Stomach (tissue), 4 donors: ENCODE results near the gene TSPAN33.

Source experiments
- POLR2A ChIP-seq, 4 donors: fragments of 450-650 bp; IDR thresholded peaks; one replicate each; pipeline ENCODE4 v1.6.1; 2016; ENCODE audit warnings: antibody characterized with exemption in 4 of 4, control low read depth in 2 of 4, mild to moderate bottlenecking in 1 of 4, moderate library complexity in 1 of 4
- POLR2AphosphoS5 ChIP-seq, 3 donors: sonication (generic); formaldehyde crosslinking; IDR thresholded peaks; one replicate each; pipeline ENCODE4 v1.6.1; 2016; ENCODE audit warnings: antibody characterized with exemption in 3 of 3
- TF ChIP-seq, protein P1 (sequence below), 7 experiments: fragments of 450-650 bp in 4 of 7; fragments of 200-600 bp in 3 of 7; sonication (generic) in 3 of 7; IDR thresholded peaks; one replicate each; pipeline ENCODE4 v1.5.1; 2016 to 2019; ENCODE audit warnings: antibody characterized with exemption in 7 of 7, control low read depth in 2 of 7, mild to moderate bottlenecking in 1 of 7

DNA sequence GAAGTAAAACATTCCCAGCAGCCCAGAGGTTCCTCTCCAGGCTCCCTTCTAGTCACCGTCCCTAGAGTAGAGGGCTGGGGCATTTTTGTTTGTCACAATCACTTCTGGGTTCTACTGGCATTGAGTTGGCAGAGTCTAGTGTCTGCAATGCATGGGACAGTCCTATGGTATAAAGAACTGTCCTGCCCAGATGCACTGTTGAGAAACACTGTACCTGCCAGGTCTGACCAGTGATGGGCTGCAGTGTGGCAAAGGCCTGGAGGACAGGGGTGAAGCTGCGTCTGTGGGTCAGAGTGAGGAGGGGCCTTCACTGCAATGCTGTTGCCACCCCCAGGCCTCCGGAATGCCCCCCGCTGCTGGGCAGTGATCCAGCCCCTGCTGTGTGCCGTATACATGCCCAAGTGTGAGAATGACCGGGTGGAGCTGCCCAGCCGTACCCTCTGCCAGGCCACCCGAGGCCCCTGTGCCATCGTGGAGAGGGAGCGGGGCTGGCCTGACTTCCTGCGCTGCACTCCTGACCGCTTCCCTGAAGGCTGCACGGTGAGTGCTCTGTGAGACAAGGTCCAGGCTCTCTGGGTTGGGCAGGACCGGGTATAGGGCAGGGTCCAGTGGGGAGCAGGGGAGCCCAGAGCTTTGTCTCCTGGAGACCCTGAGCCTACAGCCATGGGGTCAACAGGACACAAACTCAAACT is 58.7 kb downstream of the TSPAN33 start:
- TF ChIP-seq, protein P1, sequence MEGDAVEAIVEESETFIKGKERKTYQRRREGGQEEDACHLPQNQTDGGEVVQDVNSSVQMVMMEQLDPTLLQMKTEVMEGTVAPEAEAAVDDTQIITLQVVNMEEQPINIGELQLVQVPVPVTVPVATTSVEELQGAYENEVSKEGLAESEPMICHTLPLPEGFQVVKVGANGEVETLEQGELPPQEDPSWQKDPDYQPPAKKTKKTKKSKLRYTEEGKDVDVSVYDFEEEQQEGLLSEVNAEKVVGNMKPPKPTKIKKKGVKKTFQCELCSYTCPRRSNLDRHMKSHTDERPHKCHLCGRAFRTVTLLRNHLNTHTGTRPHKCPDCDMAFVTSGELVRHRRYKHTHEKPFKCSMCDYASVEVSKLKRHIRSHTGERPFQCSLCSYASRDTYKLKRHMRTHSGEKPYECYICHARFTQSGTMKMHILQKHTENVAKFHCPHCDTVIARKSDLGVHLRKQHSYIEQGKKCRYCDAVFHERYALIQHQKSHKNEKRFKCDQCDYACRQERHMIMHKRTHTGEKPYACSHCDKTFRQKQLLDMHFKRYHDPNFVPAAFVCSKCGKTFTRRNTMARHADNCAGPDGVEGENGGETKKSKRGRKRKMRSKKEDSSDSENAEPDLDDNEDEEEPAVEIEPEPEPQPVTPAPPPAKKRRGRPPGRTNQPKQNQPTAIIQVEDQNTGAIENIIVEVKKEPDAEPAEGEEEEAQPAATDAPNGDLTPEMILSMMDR (IDR thresholded peaks at IDR 0.05), result no peak
- TF ChIP-seq POLR2AphosphoS5 (IDR thresholded peaks at IDR 0.05), result no peak
- no peak for TF ChIP-seq POLR2A (IDR thresholded peaks at IDR 0.05)
